A673 (cell line): ENCODE results near the gene ATP9A.

Source experiments
- CTCF ChIP-seq: fragments of 300-800, 200-600 bp; sonication (generic); conservative IDR thresholded peaks from 2 replicates; pipeline ENCODE4 v1.5.1; 2017; ENCODE audit warnings: low read depth, mild to moderate bottlenecking, antibody characterized with exemption, low read length, moderate library complexity, mixed read lengths
- EZH2 ChIP-seq: fragments of 200-600 bp; sonication (generic); IDR thresholded peaks from 2 replicates; pipeline ENCODE4 v1.6.1; 2017; ENCODE audit warnings: borderline replicate concordance, low read depth, mild to moderate bottlenecking, mixed read lengths, antibody characterized with exemption, low read length; ENCODE audit not compliant: poor library complexity, severe bottlenecking

GRCh38 chr20:51799401-51799860, 31.2 kb upstream of the ATP9A start:
- TF ChIP-seq CTCF (no peak), EZH2 (no peak)
